GM12801 (cell line): ENCODE results near the gene GPC6.

Source experiments
- TF ChIP-seq, protein P1 (sequence below): IDR thresholded peaks from one replicate; pipeline ENCODE4 v1.5.1; 2011; ENCODE audit warnings: control low read depth; ENCODE audit not compliant: insufficient read length; ENCODE audit errors: extremely low read depth

Gene GPC6

DNA sequence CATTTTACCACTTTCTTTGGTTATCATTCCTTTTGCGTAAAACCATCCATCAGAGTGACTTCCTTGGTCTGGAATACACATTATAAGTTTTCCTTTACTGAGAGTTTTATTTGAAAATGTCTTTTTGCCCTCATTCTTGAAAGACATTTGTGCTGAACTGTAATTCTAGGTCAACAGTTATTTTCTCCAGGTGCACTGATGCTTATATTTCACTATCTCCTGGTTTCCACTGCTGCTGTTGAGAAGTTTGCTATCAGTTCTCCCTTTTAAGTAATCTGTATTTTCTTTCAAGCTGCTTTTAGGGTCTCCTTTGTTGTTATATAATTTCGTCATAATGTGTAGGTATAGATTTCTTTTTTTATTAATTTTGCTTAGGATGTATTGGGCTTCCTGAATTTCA, 1092.9 kb downstream of the GPC6 start:
- TF ChIP-seq, protein P1, sequence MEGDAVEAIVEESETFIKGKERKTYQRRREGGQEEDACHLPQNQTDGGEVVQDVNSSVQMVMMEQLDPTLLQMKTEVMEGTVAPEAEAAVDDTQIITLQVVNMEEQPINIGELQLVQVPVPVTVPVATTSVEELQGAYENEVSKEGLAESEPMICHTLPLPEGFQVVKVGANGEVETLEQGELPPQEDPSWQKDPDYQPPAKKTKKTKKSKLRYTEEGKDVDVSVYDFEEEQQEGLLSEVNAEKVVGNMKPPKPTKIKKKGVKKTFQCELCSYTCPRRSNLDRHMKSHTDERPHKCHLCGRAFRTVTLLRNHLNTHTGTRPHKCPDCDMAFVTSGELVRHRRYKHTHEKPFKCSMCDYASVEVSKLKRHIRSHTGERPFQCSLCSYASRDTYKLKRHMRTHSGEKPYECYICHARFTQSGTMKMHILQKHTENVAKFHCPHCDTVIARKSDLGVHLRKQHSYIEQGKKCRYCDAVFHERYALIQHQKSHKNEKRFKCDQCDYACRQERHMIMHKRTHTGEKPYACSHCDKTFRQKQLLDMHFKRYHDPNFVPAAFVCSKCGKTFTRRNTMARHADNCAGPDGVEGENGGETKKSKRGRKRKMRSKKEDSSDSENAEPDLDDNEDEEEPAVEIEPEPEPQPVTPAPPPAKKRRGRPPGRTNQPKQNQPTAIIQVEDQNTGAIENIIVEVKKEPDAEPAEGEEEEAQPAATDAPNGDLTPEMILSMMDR = no peak

DNA sequence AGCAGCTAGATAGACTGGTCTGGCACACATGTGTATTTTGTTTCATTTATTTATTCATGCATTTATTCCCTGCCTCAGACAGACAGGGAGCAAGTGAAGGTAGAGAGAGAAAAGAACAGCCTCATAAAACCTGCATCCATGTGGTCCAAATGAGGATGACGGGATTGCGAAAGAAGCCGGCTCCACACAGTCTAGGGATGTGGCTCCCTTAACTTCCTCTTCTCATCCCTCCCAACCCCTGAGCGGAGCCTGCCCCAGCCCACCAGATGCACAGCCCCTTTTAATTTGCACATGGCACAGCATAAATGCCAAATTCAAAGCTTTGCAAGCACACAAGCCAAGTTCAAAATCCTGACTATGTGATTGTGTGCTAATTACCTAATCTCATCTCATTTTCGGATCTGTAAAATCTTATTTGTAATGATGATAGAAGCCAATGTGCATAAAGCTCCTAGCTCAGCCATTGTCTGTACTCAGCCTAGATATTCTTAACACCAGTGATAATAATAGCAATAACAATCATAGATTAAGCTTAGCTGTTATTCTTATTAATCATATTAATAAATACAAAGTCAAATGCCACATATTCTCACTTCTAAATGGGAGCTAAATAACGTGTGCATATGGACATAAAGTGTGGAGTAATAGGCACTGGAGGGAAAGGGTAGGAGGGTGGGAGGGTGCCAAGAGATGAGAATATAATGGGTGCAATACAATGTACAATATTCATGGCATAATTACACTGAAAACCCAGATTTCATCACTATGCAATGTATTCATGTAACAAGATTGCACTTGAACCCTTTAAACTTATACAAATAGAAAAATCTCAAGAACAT, 1096.5 kb downstream of the GPC6 start:
- TF ChIP-seq, protein P1 = no peak

DNA sequence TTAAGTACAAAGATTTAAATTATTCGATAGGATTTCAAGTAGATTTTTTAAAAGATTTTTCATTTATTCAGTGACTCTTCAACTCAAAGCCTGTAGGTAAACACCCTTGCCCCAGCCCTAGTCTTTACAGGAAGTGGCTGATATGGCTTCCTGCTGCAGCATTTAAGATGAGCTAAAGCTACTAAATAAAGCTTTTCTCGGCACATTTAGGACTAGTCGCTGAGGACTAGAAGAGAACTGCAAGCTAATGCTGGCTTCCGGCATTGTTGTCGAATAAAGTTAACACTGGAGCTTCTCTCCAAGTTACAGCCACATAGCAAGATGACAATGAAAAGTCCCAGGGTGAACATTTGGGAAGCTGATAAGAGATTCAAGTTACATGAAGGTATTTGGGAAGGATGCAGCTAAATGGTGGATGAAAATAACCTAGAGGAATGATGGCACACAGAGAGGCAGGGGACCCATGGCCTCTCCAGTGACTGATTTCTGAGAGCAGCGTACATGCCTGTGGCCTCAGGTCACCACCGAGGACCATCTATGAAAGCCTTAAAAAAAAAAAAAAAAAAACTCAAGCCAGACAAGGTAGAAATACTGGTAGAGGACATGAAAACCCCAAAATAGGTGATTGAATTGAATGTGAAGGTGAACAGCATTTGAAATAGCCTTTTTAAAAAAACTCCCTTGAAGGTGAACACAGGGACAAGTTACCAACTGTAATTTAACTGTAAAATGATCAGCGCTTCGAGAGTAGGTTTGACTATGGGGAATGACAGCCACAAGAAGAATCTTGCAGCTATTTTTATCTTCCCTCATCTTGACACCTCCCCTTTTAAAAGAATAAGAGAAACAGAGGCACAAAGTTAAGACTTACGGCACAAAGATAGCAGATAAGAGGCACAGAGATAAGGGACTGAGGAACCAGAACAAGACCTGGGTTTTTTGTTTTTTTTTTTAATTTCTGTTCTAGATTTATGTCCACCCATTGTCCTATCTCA, 1097.5 kb downstream of the GPC6 start:
- TF ChIP-seq, protein P1 = no peak

DNA sequence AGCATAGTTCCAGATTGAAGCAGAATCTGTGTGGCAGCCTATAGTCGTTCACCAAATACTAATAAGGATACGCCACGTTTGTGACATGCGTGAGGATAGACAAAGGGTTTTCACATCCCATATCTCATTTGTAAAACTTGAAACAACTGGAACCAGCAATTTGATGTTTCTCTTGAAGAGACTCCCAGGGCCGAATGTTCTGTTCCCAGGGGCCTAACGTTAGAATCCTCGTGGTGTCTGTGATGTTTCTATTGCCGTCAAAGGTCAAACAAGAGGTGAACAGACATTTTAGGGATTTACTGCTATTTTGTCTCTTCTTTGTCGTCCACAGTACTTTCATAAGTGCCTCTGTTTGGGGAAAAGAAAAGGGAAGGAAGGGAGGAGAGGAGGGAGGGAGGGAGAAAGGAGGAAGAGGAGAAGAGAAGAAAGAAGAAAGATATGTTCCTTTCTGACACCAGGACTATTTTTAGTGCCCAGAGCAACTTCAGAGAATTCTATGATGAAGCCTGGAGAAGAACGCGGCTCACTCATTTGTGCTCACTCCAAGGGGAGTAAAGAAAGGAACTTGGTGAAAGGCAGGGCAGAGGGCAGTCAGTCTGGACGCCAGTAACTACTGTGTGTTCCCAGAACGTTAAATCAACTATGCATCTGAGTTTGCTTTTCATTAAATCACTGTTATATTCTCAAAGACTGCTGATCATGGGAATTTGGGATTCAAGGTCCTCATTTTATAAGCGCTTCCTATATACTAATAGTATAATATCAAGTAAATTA, 1098.3 kb downstream of the GPC6 start:
- TF ChIP-seq, protein P1 = no peak

DNA sequence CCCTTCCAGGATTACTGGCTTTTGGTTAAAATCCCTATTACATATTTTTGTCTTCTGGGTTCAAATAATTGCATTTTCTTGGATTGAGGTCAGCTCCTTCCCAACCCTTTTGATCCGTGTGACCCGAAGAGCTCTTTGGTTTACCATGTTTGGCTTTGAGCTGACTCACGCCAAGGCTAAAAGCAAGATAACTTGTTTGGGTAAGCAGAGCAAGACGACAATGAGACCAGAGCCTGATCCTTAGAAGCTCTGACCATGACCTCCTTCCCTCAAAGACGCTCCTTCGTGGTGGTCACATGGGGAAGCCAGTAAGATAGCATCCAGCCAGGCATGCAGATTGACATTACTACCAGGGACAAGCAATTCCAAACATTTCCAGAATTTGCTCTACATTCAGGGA, 1099.0 kb downstream of the GPC6 start:
- TF ChIP-seq, protein P1 = no peak

DNA sequence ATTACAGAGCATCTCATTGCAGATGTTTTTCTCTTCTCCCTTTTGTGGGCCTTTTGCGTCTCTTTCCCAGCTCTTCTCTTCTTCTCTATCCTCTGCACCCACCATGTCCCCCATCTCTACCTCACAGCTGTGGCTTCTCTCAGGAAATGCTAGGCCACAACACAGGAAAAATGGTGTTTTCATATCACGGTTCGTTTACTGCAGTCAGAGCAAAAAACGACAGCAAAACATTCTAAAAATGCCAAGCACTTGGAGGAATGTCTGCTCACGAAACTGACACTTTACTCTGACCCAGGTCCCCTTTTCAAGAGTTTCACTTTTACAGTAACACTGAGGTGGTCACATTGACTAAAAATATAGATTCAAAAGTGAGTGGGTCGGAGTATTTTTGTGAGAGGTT, 1100.7 kb downstream of the GPC6 start:
- TF ChIP-seq, protein P1 = no peak
